Measurements from ENCODE around the gene CYP3A4.
"Not testable (repeated sequence)": the region's sequence is repeated elsewhere in the genome, so short reads cannot be mapped to it uniquely, and the experiment has no call there.

CYP3A4 gene

GRCh38 chr7:99752356-99752755 is 31.6 kb downstream of the CYP3A4 start:
- H3K27ac ChIP-seq (ENCODE audit: low read length), result no peak overlapping the region
- no peaks in the 10 kb centered on the region for H3K4me1 ChIP-seq (ENCODE audit: control insufficient read depth, insufficient read depth, low read length)
- no peak overlapping the region for H3K4me3 ChIP-seq (ENCODE audit: low read length in 2 of 2)
- no peaks in the 10 kb centered on the region for H3K27me3 ChIP-seq (ENCODE audit: control insufficient read depth in 1 of 2, insufficient read depth in 2 of 2, low read length in 2 of 2)
- H3K9me3 ChIP-seq (ENCODE audit: control insufficient read depth in 2 of 2, low read length in 2 of 2), result no peaks in the 10 kb centered on the region
- H3K9ac ChIP-seq (ENCODE audit: low read length in 2 of 2), result no peak overlapping the region
- no peaks in the 10 kb centered on the region for H3K36me3 ChIP-seq (ENCODE audit: control insufficient read depth in 2 of 2, insufficient read depth in 2 of 2, low read length in 2 of 2)

GRCh38 chr7:99751322-99752052 is 32.5 kb downstream of the CYP3A4 start:
- H3K27ac ChIP-seq (ENCODE audit: low read length); H3K9me3 ChIP-seq (ENCODE audit: control insufficient read depth in 2 of 2, low read length in 2 of 2); H3K4me1 ChIP-seq (ENCODE audit: control insufficient read depth, insufficient read depth, low read length); H3K9ac ChIP-seq (ENCODE audit: low read length in 2 of 2); H3K27me3 ChIP-seq (ENCODE audit: control insufficient read depth in 1 of 2, insufficient read depth in 2 of 2, low read length in 2 of 2); H3K4me3 ChIP-seq (ENCODE audit: low read length in 2 of 2); H3K36me3 ChIP-seq (ENCODE audit: control insufficient read depth in 2 of 2, insufficient read depth in 2 of 2, low read length in 2 of 2): not testable (repeated sequence)

- Histone ChIP-seq H3K9ac (ENCODE audit: low read length in 2 of 2) (no peak overlapping the region), H3K9me3 (ENCODE audit: control insufficient read depth in 2 of 2, low read length in 2 of 2) (no peaks in the 10 kb centered on the region), H3K4me1 (ENCODE audit: control insufficient read depth, insufficient read depth, low read length) (no peaks in the 10 kb centered on the region), H3K36me3 (ENCODE audit: control insufficient read depth in 2 of 2, insufficient read depth in 2 of 2, low read length in 2 of 2) (no peaks in the 10 kb centered on the region), H3K27ac (ENCODE audit: low read length) (no peak overlapping the region), H3K27me3 (ENCODE audit: control insufficient read depth in 1 of 2, insufficient read depth in 2 of 2, low read length in 2 of 2) (no peaks in the 10 kb centered on the region), H3K4me3 (ENCODE audit: low read length in 2 of 2) (no peak overlapping the region)
These were observed 35.0 kb downstream of the CYP3A4 start for GRCh38 chr7:99748846-99749579.

GRCh38 chr7:99746915-99747314 is 37.1 kb downstream of the CYP3A4 start:
- H3K27ac ChIP-seq (ENCODE audit: low read length); H3K36me3 ChIP-seq (ENCODE audit: control insufficient read depth in 2 of 2, insufficient read depth in 2 of 2, low read length in 2 of 2); H3K9ac ChIP-seq (ENCODE audit: low read length in 2 of 2); H3K4me1 ChIP-seq (ENCODE audit: control insufficient read depth, insufficient read depth, low read length); H3K4me3 ChIP-seq (ENCODE audit: low read length in 2 of 2); H3K27me3 ChIP-seq (ENCODE audit: control insufficient read depth in 1 of 2, insufficient read depth in 2 of 2, low read length in 2 of 2); H3K9me3 ChIP-seq (ENCODE audit: control insufficient read depth in 2 of 2, low read length in 2 of 2): not testable (repeated sequence)

GRCh38 chr7:99745395-99745794 is 38.6 kb downstream of the CYP3A4 start:
- H3K4me3 ChIP-seq (ENCODE audit: low read length in 2 of 2); H3K27ac ChIP-seq (ENCODE audit: low read length); H3K36me3 ChIP-seq (ENCODE audit: control insufficient read depth in 2 of 2, insufficient read depth in 2 of 2, low read length in 2 of 2); H3K9me3 ChIP-seq (ENCODE audit: control insufficient read depth in 2 of 2, low read length in 2 of 2); H3K27me3 ChIP-seq (ENCODE audit: control insufficient read depth in 1 of 2, insufficient read depth in 2 of 2, low read length in 2 of 2); H3K4me1 ChIP-seq (ENCODE audit: control insufficient read depth, insufficient read depth, low read length); H3K9ac ChIP-seq (ENCODE audit: low read length in 2 of 2): not testable (repeated sequence)

- Histone ChIP-seq H3K27me3 (ENCODE audit: control insufficient read depth in 1 of 2, insufficient read depth in 2 of 2, low read length in 2 of 2) (no peaks in the 10 kb centered on the region), H3K9me3 (ENCODE audit: control insufficient read depth in 2 of 2, low read length in 2 of 2) (no peaks in the 10 kb centered on the region), H3K4me1 (ENCODE audit: control insufficient read depth, insufficient read depth, low read length) (no peaks in the 10 kb centered on the region), H3K36me3 (ENCODE audit: control insufficient read depth in 2 of 2, insufficient read depth in 2 of 2, low read length in 2 of 2) (no peaks in the 10 kb centered on the region), H3K27ac (ENCODE audit: low read length) (no peak overlapping the region), H3K9ac (ENCODE audit: low read length in 2 of 2) (no peak overlapping the region), H3K4me3 (ENCODE audit: low read length in 2 of 2) (no peak overlapping the region)
These were observed 41.1 kb downstream of the CYP3A4 start for GRCh38 chr7:99742737-99743394.

GRCh38 chr7:99741441-99741795 is 42.6 kb downstream of the CYP3A4 start:
- Histone ChIP-seq H3K9ac (ENCODE audit: low read length in 2 of 2) (no peak overlapping the region), H3K27ac (ENCODE audit: low read length) (no peak overlapping the region)

GRCh38 chr7:99740573-99741440 is 43.2 kb downstream of the CYP3A4 start:
- no peak overlapping the region for H3K4me3 ChIP-seq (ENCODE audit: low read length in 2 of 2)
- peaks cover 0 to 2% of the 10 kb centered on the region in 2 donors for H3K36me3 ChIP-seq (ENCODE audit: control insufficient read depth in 2 of 2, insufficient read depth in 2 of 2, low read length in 2 of 2)
- no peaks in the 10 kb centered on the region for H3K27me3 ChIP-seq (ENCODE audit: control insufficient read depth in 1 of 2, insufficient read depth in 2 of 2, low read length in 2 of 2)
- H3K9me3 ChIP-seq (ENCODE audit: control insufficient read depth in 2 of 2, low read length in 2 of 2), result no peaks in the 10 kb centered on the region
- H3K4me1 ChIP-seq (ENCODE audit: control insufficient read depth, insufficient read depth, low read length), result no peaks in the 10 kb centered on the region
- no peak overlapping the region for H3K27ac ChIP-seq (ENCODE audit: low read length)
- no peak overlapping the region for H3K9ac ChIP-seq (ENCODE audit: low read length in 2 of 2)

More at GRCh38 chr7:99741441-99741795, 42.6 kb downstream of the CYP3A4 start:
- Histone ChIP-seq H3K4me3 (ENCODE audit: low read length in 2 of 2) (no peak overlapping the region), H3K9me3 (ENCODE audit: control insufficient read depth in 2 of 2, low read length in 2 of 2) (no peaks in the 10 kb centered on the region), H3K36me3 (ENCODE audit: control insufficient read depth in 2 of 2, insufficient read depth in 2 of 2, low read length in 2 of 2) (peaks cover 0 to 2% of the 10 kb centered on the region in 2 donors), H3K27me3 (ENCODE audit: control insufficient read depth in 1 of 2, insufficient read depth in 2 of 2, low read length in 2 of 2) (no peaks in the 10 kb centered on the region), H3K4me1 (ENCODE audit: control insufficient read depth, insufficient read depth, low read length) (no peaks in the 10 kb centered on the region)

- Histone ChIP-seq H3K4me3 (ENCODE audit: low read length in 2 of 2) (no peak overlapping the region), H3K4me1 (ENCODE audit: control insufficient read depth, insufficient read depth, low read length) (no peaks in the 10 kb centered on the region), H3K27ac (ENCODE audit: low read length) (no peak overlapping the region), H3K27me3 (ENCODE audit: control insufficient read depth in 1 of 2, insufficient read depth in 2 of 2, low read length in 2 of 2) (no peaks in the 10 kb centered on the region), H3K9me3 (ENCODE audit: control insufficient read depth in 2 of 2, low read length in 2 of 2) (no peaks in the 10 kb centered on the region), H3K36me3 (ENCODE audit: control insufficient read depth in 2 of 2, insufficient read depth in 2 of 2, low read length in 2 of 2) (peaks cover 0 to 2% of the 10 kb centered on the region in 2 donors), H3K9ac (ENCODE audit: low read length in 2 of 2) (no peak overlapping the region)
These were observed 44.0 kb downstream of the CYP3A4 start for GRCh38 chr7:99739699-99740572.

GRCh38 chr7:99737726-99738125 is 46.3 kb downstream of the CYP3A4 start:
- H3K9me3 ChIP-seq (ENCODE audit: control insufficient read depth in 2 of 2, low read length in 2 of 2), result no peaks in the 10 kb centered on the region
- no peak overlapping the region for H3K27ac ChIP-seq (ENCODE audit: low read length)
- H3K27me3 ChIP-seq (ENCODE audit: control insufficient read depth in 1 of 2, insufficient read depth in 2 of 2, low read length in 2 of 2), result no peaks in the 10 kb centered on the region
- H3K9ac ChIP-seq (ENCODE audit: low read length in 2 of 2), result no peak overlapping the region
- H3K4me3 ChIP-seq (ENCODE audit: low read length in 2 of 2), result no peak overlapping the region
- no peaks in the 10 kb centered on the region for H3K4me1 ChIP-seq (ENCODE audit: control insufficient read depth, insufficient read depth, low read length)
- H3K36me3 ChIP-seq (ENCODE audit: control insufficient read depth in 2 of 2, insufficient read depth in 2 of 2, low read length in 2 of 2), result peaks cover 0 to 2% of the 10 kb centered on the region in 2 donors
